Peyer's patch (tissue), 4 donors: ENCODE data around the gene CTSC.

Experiments used
- POLR2A ChIP-seq, 2 donors: fragments of 450-650 bp; IDR thresholded peaks; one replicate each; pipeline ENCODE4 v1.5.1; 2017; ENCODE audit warnings: antibody characterized with exemption in 2 of 2, mild to moderate bottlenecking in 2 of 2, moderate library complexity in 2 of 2
- TF ChIP-seq, protein P1 (sequence below), 6 experiments: fragments of 450-650 bp in 4 of 6; fragments of 200-600 bp in 2 of 6; sonication (generic) in 1 of 6; IDR thresholded peaks; one replicate each; pipeline ENCODE4 v1.5.1; 2017 to 2019; ENCODE audit warnings: antibody characterized with exemption in 6 of 6, mild to moderate bottlenecking in 3 of 6, moderate library complexity in 1 of 6

DNA sequence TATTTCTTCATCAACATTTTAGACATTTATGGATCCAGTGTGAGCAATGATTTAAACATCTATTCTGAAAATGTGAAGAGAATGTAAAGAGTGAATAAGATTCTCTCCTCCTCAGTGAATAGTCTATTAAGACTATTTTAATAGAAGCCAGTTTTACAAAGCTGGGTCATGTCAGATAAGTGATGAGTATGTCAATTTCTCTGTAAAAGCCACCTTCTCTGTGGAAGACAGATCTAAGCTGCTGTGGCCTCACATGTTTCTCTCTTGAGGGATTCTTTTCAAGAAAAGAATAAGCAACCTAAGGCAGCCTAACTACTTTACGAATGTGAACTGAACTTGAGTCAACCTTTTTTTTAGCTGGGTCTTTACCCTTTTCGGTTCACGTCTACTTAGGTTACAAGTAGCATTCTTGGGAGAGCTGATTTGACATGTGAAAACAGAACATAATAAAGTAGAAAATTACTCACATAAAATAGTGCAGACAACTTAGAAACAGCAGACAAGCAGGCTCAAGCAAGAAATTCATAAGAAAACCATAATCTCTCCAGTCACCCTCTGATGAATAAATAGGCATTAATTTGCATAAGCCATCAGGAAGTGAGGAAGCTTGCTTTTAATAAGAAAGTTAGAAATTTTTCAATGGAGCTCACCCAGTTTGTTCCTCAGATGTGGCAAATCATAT is 9.9 kb downstream of the CTSC start:
- TF ChIP-seq, protein P1, sequence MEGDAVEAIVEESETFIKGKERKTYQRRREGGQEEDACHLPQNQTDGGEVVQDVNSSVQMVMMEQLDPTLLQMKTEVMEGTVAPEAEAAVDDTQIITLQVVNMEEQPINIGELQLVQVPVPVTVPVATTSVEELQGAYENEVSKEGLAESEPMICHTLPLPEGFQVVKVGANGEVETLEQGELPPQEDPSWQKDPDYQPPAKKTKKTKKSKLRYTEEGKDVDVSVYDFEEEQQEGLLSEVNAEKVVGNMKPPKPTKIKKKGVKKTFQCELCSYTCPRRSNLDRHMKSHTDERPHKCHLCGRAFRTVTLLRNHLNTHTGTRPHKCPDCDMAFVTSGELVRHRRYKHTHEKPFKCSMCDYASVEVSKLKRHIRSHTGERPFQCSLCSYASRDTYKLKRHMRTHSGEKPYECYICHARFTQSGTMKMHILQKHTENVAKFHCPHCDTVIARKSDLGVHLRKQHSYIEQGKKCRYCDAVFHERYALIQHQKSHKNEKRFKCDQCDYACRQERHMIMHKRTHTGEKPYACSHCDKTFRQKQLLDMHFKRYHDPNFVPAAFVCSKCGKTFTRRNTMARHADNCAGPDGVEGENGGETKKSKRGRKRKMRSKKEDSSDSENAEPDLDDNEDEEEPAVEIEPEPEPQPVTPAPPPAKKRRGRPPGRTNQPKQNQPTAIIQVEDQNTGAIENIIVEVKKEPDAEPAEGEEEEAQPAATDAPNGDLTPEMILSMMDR (IDR thresholded peaks at IDR 0.05): no peak
- TF ChIP-seq POLR2A (IDR thresholded peaks at IDR 0.05): no peak
